Body of pancreas (tissue), 4 donors: Measurements from ENCODE around the gene AUTS2.

Experiments used
- CTCF ChIP-seq, 7 experiments: fragments of 450-650 bp in 4 of 7; fragments of 200-600 bp in 3 of 7; sonication (generic) in 3 of 7; IDR thresholded peaks; one replicate each; pipeline ENCODE4 v1.5.1; 2016 to 2019; ENCODE audit warnings: antibody characterized with exemption in 7 of 7
- POLR2A ChIP-seq, 3 donors: fragments of 450-650 bp; IDR thresholded peaks; one replicate each; pipeline ENCODE4 v1.6.1; 2016; ENCODE audit warnings: antibody characterized with exemption in 3 of 3, mild to moderate bottlenecking in 2 of 3

- TF ChIP-seq CTCF (IDR thresholded peaks at IDR 0.05), result no peak
- no peak for TF ChIP-seq POLR2A (IDR thresholded peaks at IDR 0.05)
These were observed 848.3 kb downstream of the AUTS2 start for GRCh38 chr7:70446448-70447143.
